GM18861 (cell line): ENCODE results near the gene LRRC18.

ENCODE experiments used
- ATAC-seq: cut with Tn5 transposase; IDR thresholded peaks from one replicate; pipeline ENCODE4 v1.9.1; 2021; ENCODE audit not compliant: unreplicated experiment

Gene LRRC18

GRCh38 chr10:48946891-48947500 is 7.4 kb upstream of the LRRC18 start:
- ATAC-seq: no peak

GRCh38 chr10:48946332-48946731 is 6.7 kb upstream of the LRRC18 start:
- ATAC-seq: no peak

- ATAC-seq: no peak
Observed at GRCh38 chr10:48945441-48946130, 5.9 kb upstream of the LRRC18 start.

GRCh38 chr10:48944171-48944570 is 4.5 kb upstream of the LRRC18 start:
- no peak for ATAC-seq

- no peak for ATAC-seq
Observed at GRCh38 chr10:48943096-48943495, 3.5 kb upstream of the LRRC18 start.

DNA sequence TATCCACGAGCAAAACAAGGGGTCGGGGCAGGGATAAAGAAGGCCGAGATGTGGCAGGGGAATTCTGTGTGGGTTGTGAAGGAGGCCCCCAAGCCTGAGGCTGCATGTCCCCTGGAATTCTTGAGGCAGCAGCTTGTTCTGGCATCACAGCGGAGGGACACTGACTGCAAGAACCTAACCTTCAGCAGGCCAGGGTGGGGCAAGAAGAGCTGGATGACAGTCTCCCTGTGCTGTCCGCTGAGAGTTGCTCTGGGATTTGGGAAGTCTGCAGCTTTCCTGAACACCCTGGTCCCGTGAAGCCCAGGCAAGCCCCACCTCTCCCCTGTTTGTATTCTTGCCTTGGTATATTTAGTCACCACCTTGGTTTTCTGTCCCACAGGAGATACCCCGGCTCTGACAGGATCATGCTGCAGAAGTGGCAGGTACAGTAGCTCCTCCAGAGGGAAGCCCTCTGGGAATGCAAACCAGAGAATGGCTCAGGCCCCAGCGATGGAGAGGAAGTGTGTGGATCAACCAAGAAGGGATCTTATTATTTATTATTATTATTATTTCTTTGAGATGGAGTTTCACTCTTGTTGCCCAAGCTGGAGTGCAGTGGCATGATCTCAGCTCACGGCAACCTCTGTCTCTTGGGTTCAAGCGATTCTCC is 1.9 kb upstream of the LRRC18 start:
- ATAC-seq: no peak

DNA sequence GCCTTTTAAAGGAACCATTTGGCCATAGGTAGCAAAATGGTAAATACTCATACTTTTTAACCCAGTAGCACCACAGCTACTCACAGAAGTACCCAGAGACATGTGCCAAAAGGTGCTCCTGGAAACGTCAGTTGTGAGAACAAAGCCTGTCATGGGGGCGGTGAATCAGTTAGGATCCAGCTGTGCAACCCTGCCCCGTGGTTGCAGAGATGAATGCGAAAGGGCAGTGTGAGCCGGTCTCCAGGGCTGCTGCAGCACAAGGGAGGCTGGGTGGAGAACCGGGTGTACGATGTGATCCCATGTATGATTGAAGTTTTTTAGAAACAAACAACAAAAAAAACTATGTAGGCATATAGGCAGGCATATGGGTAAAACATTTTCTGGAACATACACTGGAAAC is 1.3 kb upstream of the LRRC18 start:
- ATAC-seq: no peak

DNA sequence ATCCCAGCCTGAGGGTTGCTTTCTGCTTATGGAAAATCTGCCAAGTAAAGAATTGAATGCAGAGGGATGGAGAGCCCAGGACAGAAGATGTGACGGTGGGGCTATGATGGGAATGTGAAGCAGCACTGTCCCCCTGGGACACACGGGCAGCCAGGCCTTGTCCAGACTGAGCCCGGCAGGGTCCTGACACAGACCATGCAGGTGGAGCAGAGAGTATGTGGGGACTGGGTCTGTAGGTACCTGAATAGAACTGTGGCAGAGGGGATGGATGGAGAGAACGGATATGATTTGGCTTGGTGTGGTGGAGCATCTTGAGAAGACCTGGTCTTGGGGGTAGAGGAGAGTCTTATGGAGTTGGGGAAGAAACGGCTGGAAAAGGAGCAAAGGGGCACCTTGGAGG is 732 bp upstream of the LRRC18 start:
- no peak for ATAC-seq

DNA sequence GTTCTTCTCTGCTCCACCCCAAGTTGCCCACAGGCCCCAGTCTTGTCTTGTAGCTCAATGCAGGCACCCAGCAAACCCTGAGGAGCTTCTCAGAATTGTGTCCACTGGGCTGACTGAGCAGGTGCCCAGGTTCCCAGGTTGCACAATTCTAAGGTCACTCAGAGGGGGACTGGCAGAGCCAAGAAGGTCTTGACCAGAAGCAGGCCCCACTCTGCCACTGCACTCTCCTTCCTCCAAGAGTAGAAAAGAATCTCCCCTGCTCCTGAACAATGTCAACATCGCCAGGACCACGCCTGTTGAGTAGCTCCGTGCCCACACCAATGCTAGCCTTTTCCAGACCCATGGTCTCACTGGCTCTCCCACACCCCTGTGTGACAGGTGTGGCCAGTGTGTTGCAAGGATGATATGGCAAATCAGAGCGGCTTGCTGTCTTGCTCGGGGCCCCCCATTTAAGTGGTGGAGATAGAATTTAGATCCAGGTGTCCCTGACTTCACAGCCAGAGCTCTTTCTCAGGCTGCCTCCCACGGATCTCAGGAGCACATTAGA is 577 bp downstream of the LRRC18 start:
- no peak for ATAC-seq

- ATAC-seq: no peak
Observed at GRCh38 chr10:48938281-48938680, 1.4 kb downstream of the LRRC18 start.

DNA sequence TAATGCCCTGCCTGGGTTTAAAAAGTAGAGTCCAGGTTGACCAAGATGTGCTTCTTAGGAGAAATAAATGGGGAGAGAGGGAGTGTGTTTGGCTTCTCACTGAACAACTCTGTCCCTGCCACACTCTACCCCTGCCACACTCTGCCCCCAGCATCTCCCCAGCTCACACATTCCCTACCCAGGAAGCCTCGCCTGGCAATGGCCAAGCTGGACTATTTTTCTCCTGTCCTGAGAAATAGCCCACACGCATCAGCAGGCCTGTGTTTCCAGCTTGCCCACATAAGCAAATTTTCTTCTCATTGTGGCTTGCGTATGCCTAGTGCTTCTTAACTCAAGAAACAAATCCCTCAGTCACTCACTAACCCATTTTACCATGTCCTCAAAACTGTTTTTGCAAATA is 1.8 kb downstream of the LRRC18 start:
- ATAC-seq: no peak

DNA sequence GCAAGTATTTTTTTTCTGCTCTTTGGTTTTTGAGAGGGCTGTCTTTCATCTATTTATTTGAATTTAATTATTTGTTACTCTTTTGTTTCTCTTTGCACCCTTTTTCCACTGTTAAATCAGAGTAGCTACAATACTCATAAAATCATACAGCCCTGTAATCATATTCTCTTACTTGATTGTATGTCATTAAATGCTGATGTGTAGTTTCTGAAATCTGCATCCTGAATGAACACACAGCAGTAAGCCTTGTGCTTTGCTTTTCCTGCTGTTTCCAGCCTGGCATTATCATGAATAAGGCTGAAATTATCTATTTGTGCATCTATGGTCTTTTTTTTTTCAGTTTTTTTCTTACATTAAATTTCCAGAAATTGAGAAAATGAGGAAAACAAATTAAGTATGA is 4.1 kb downstream of the LRRC18 start:
- no peak for ATAC-seq

DNA sequence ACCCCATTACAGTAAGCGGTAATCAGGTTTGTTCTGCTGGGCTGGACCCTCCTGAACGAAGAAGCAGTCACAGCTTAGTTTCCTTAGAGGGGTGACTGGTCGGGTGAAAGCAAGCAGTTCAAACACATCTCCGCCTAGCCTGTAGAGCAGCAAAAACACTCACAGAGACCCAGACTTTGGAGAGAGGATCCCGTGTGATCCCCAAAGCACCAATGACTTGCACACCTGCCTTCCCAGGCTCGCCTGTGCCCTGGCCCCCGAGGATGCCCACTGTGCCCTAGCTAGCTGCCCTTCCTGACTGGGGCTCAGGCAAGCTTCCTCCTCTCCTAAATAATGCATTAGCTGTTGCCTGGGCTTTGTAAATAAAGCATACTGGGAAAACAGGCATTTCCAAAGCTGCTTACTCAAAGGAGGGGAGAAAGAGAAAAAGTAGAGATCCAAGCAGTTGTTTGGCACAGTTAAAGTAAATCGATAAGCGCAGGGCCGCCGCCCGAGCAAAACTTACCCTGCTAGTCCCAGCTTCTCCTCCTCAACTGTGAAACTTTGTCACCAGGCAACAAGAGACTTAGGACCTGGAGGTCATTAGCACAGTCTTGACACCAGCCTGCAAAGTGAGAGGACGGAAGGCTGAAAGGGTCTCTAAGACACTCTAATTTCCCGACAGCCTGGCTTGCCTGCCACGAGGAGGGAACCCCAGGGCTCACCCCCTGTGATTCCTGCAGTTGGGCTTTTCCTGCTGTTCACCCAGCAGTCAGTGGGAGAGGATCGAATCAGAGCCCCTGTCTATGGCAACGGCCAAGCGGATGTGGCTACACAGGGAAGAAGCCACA is 4.8 kb downstream of the LRRC18 start:
- ATAC-seq: no peak

GRCh38 chr10:48932831-48933664 is 6.6 kb downstream of the LRRC18 start:
- ATAC-seq: no peak

DNA sequence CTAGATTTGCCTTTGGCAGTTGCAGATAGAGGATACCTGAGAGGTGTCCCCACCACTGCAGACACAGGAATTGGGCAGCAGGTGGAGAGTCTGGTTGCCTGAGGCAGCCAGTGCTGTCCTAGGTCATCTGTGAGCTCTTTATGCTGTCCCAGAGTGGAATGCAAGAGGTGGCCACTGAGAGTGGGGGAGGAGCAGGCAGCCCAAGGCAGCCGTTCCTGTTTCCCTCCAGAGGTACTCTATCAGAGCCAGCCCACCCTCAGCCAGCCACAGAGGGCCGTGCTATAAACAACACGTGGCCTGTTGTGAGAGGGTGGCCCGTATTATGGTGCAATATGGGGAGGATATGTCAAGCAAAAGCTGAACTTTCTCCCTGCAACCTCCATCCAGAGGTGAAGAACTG is 8.5 kb downstream of the LRRC18 start:
- no peak for ATAC-seq

GRCh38 chr10:48929413-48929990 is 10.1 kb downstream of the LRRC18 start:
- no peak for ATAC-seq

- ATAC-seq: no peak
Observed at GRCh38 chr10:48926764-48927540, 12.7 kb downstream of the LRRC18 start.

DNA sequence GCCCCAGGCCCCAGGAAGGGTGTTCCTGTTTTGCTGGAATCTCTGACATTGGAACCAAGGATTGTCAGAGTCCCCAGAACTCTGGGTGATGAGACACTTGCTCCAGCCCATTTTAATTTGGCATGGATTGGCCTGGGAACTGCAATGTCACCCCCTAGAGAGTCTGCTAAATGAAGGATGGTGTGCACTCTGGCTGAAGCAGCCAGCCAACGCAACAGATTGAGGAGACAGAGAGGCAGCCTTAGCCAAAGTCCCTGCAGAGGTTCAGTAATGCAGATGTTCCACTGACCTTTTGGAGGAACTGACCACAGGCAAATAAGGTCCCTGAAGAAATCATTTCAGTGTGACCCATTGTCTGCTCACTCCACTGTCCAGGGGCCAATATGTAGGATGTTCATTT is 13.4 kb downstream of the LRRC18 start:
- ATAC-seq: no peak

DNA sequence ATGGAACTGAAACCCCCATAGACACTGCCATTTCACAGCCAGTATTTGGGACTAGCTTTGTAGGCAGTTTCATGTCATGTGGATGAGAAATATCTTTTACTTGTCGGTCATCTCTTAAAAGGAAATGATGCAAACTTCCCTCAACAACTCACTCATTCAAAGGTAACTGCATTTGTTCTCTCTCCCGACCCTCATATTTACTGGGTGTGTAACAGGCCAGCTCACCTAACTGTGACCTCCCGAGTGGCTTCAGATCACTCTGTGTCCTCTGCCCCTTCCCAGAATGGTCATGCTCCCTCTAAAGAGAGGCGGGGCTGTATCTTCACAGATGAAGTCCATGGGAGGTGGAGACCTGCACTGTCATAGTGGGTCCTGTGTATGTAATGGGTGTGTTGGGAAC is 14.7 kb downstream of the LRRC18 start:
- ATAC-seq: no peak
